Spinal cord (tissue), 10 donors: ENCODE data around the gene ADAM12. TPM values are rescaled to one million over a fixed set of nuclear protein-coding genes. Genes with fewer than 3 reads are reported as not detected.

Experiments
- DNase-seq, 6 donors: peaks; one replicate each; pipeline versions ENCODE4 v3.0.0 to v3.0.0-alpha.2; 2013 to 2015; ENCODE audit warnings: low spot score in 6 of 6, low read depth in 4 of 6
- H3K27ac ChIP-seq: one replicate; pipeline ENCODE4 v1.5.1; 2013; ENCODE audit warnings: low read depth, low read length, control low read depth
- H3K27me3 ChIP-seq: one replicate; pipeline ENCODE4 v1.6.1; 2013; ENCODE audit warnings: low read length; ENCODE audit not compliant: control insufficient read depth, insufficient read depth
- H3K36me3 ChIP-seq: one replicate; pipeline ENCODE4 v1.6.1; 2013; ENCODE audit warnings: low read length; ENCODE audit not compliant: control insufficient read depth, insufficient read depth
- H3K4me1 ChIP-seq: one replicate; pipeline ENCODE4 v1.6.1; 2013; ENCODE audit warnings: low read length; ENCODE audit not compliant: control insufficient read depth, insufficient read depth
- H3K4me3 ChIP-seq: one replicate; pipeline ENCODE4 v1.5.1; 2013; ENCODE audit warnings: low read depth, low read length, control low read depth
- H3K9me3 ChIP-seq: one replicate; pipeline ENCODE4 v1.6.1; 2013; ENCODE audit warnings: low read length; ENCODE audit not compliant: control insufficient read depth, insufficient read depth
- WGBS: methylation state at CpG from one replicate; pipeline ENCODE4 v1.1.5; 2013; ENCODE audit warnings: missing lambda C conversion rate; ENCODE audit not compliant: insufficient coverage; 5-methylcytosine and 5-hydroxymethylcytosine counted together
- polyA plus RNA-seq, 2 donors: library from polyadenylated mRNA; unstranded; fragments of 120-200 nt; gene quantifications; one replicate each; pipeline ENCODE4 v1.2.1, GENCODE V29; 2013; ENCODE audit not compliant: insufficient read length in 2 of 2
- total RNA-seq, 2 donors: library from RNA; depleted of rRNA in 1 of 2; stranded (reverse); fragments of 120-200 nt in 1 of 2; fragments of >200 nt in 1 of 2; gene quantifications; one replicate each; pipeline versions ENCODE4 v1.2.3 to v1.2.4, GENCODE V29; 2013 to 2014
- donor health status: healthy.

Gene ADAM12
- total and polyA plus RNA-seq, 4 donors = 9.8 to 81.5 (median 23.6) TPM

DNA sequence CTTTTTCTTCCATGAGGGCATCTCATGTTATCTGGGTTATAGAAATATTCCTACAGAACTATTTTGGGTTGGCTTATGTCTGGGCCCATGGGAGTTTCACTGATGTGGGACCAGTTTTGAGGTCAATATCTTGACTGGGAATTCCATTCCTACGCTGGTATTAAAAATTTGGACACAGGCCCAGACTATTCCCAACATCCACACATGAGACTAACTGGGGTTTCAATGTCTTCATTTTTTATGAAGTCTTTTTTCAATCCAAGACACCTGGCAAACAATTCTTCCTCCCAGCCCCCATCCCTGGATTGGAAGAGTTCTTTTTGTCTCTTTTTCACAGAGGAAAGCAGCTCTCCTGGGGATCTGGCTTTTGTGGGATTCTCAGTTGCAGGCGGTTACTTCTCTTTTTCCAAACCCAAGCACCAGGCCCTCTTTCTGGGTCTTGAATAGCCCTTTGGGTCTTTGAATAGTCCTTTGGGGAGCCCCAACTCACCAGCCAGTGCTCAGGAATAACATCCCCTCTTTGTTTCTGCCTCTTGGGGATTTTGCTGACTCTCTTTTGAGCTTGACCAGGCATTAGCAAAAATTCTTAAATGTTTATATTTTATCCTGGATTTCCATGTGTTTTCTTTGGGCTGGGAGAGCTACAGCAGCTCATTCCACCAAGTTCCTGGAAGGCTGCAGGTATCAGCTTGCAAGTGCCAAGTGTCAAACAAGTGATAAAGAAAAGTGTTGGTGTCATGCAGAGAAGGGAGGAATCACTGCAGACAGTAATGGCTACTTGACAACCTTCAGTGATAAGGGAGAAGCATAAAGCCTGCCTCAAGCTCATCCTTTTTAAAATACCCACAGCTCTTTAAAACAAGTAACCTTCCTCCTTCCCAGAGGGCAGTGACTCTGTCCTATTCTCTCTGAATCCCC, 234.3 kb downstream of the ADAM12 start:
- peak overlapping the region; percentile 43 for H3K27ac ChIP-seq
- no peaks in the 10 kb centered on the region for H3K36me3 ChIP-seq
- DNase-seq = no peak
- no peaks in the 10 kb centered on the region for H3K27me3 ChIP-seq
- peaks cover 5% of the 10 kb centered on the region for H3K9me3 ChIP-seq
- H3K4me3 ChIP-seq = no peak overlapping the region
- no peaks in the 10 kb centered on the region for H3K4me1 ChIP-seq
- WGBS = 58% methylated on average over 2 of the region's 2 CpGs

DNA sequence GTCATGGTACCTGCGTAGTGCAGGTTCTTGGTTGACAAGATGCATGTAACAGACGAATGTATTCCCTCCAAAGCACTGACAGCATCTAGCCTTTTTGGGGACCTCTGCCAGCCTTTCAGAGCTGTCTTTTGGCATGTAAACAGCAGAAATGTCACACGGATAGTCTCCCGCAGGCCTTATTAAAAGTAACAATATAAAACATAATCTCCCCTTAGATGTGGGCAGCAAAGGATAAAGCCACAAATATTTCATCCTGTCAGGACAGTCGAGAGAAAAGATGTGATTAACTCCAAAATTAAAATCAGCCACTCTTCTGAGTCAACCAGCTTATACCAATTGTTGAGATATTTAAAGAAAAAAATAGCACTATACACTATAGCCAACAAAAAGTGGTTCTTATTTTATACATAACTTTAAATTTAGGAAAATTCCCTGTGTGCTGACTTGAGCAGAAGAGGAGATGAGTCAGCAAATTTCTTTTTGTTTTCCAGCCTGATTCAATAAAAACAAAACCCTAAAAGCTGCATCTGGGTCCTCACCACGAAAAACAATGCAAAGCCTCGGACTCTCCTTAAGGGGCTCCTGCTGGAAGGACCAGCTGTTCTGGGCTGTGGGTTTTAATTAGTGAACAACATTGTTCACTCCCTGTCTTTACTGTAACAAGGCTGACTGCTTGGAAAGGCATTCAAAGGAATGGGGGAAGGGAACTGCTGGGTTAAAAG, 240.2 kb downstream of the ADAM12 start:
- Histone ChIP-seq H3K9me3 (peaks cover 6% of the 10 kb centered on the region), H3K27ac (peak overlapping the region; percentile 26), H3K36me3 (no peaks in the 10 kb centered on the region), H3K4me1 (peaks cover 4% of the 10 kb centered on the region), H3K27me3 (no peaks in the 10 kb centered on the region), H3K4me3 (no peak overlapping the region)
- peak in 2 of 6 donors; percentile 59 to 64 for DNase-seq
- WGBS = 46% methylated on average over 4 of the region's 7 CpGs

DNA sequence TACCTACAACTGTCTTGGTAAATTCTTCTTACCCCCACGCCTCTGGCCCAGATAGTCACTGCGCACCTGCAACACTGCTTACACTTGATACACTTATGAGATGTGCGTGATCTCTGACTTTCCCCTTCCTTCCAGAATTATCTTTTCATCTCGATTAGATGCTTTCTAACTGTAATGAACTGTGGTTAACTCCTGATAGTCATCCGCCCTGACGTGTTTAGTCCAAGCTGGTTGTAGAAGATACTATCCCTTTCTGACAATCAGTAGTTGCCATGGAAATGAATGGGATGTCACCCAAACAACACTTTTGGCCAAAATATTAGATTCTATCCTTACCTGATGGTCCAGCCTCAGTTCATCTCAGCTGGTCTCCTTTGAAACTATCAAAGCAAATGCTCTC, 241.5 kb downstream of the ADAM12 start:
- H3K4me1 ChIP-seq = peaks cover 4% of the 10 kb centered on the region
- H3K27me3 ChIP-seq = no peaks in the 10 kb centered on the region
- H3K36me3 ChIP-seq = no peaks in the 10 kb centered on the region
- no peak overlapping the region for H3K27ac ChIP-seq
- no peak overlapping the region for H3K4me3 ChIP-seq
- H3K9me3 ChIP-seq = peaks cover 6% of the 10 kb centered on the region
- DNase-seq = no peak
- 100% methylated on average over 3 of the region's 6 CpGs for WGBS

GRCh38 chr10:126143117-126143516, 245.2 kb downstream of the ADAM12 start:
- Histone ChIP-seq H3K4me3 (no peak overlapping the region), H3K27me3 (no peaks in the 10 kb centered on the region), H3K4me1 (no peaks in the 10 kb centered on the region), H3K27ac (no peak overlapping the region), H3K36me3 (no peaks in the 10 kb centered on the region), H3K9me3 (peaks cover 2% of the 10 kb centered on the region)
- WGBS = 71% methylated on average over 2 of the region's 2 CpGs
- DNase-seq = no peak

GRCh38 chr10:126140746-126141273, 247.5 kb downstream of the ADAM12 start:
- H3K4me1 ChIP-seq = no peaks in the 10 kb centered on the region
- H3K27me3 ChIP-seq = no peaks in the 10 kb centered on the region
- 94% methylated on average over 3 of the region's 4 CpGs for WGBS
- H3K36me3 ChIP-seq = no peaks in the 10 kb centered on the region
- DNase-seq = no peak
- no peak overlapping the region for H3K27ac ChIP-seq
- no peaks in the 10 kb centered on the region for H3K9me3 ChIP-seq
- no peak overlapping the region for H3K4me3 ChIP-seq

GRCh38 chr10:126137562-126138221, 250.6 kb downstream of the ADAM12 start:
- Histone ChIP-seq H3K4me1 (no peaks in the 10 kb centered on the region), H3K36me3 (no peaks in the 10 kb centered on the region), H3K9me3 (no peaks in the 10 kb centered on the region), H3K27ac (no peak overlapping the region), H3K27me3 (no peaks in the 10 kb centered on the region), H3K4me3 (no peak overlapping the region)
- DNase-seq = no peak
- 71% methylated on average over 1 of the region's 4 CpGs for WGBS

DNA sequence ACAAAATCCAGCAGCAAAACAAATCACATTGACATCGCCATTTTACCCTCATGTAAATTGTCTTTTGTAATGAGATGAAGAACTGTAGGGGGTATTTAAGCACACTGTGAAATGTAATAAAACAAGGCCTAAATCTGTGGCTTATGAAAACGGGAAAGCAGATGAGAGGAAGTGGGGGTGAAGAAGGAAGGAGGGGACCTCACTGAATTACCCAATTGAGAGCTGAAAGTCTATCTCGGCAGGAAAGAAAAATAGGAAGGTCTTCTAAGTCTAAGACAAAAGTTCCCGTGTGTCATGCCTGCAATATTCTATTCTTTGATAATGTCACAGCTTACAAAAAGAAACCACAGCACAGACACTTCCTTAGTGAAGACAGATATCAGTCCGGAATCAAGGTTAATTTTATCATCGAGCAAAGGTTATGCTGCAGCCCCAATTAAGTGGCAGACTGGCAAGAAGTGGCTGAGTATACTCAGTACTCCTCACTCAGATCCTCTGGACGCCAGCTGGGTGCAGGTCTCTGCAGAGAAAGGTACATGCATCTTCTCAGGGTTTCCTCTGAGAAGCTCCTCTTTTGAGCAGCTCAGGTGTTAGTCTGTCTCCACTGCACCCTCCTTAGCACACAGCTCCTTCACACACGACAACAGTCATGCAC, 252.2 kb downstream of the ADAM12 start:
- Histone ChIP-seq H3K27me3 (no peaks in the 10 kb centered on the region), H3K4me3 (no peak overlapping the region), H3K9me3 (no peaks in the 10 kb centered on the region), H3K36me3 (no peaks in the 10 kb centered on the region), H3K27ac (no peak overlapping the region), H3K4me1 (no peaks in the 10 kb centered on the region)
- WGBS = 52% methylated on average over 5 of the region's 8 CpGs
- peak in 2 of 6 donors; percentile 13 to 90 for DNase-seq

DNA sequence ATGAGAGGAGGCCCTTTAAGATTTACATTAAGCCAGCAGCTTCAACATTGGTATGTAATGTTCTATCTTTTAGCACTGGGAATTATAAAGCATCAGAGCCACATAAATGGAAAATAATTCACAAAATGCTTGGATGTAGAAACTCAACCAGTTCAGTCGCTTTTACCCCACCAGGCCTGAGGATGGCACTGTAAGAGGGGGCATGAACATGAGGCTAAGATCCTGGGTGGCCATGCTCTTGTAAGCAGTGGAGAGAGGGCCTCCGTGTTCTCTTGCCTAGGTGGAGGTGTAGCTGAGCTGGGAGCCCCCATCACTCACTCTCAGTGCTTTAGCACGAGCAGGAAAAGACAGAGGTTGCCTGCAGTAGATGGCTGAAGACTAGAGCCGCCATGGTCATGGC, 253.1 kb downstream of the ADAM12 start:
- Histone ChIP-seq H3K4me1 (no peaks in the 10 kb centered on the region), H3K4me3 (no peak overlapping the region), H3K36me3 (no peaks in the 10 kb centered on the region), H3K9me3 (no peaks in the 10 kb centered on the region), H3K27ac (no peak overlapping the region), H3K27me3 (no peaks in the 10 kb centered on the region)
- DNase-seq = peak in 1 of 6 donors; percentile 48
- 93% methylated on average over 2 of the region's 4 CpGs for WGBS
